Renal cortex interstitium (tissue), 15 donors: Measurements from ENCODE around the gene MC3R. TPM values are rescaled to one million over a fixed set of nuclear protein-coding genes. Genes with fewer than 3 reads are reported as not detected.
"Not testable (repeated sequence)": the region's sequence is repeated elsewhere in the genome, so short reads cannot be mapped to it uniquely, and the experiment has no call there.

Experiments
- DNase-seq, 11 donors: peaks; one replicate each; pipeline ENCODE4 v3.0.0-alpha.2; 2013; ENCODE audit warnings: low read depth in 9 of 11, low spot score in 4 of 11; ENCODE audit errors: extremely low read depth in 1 of 11
- long read RNA-seq, 16 experiments: transcript quantifications; one replicate each; lab custom pipeline, GENCODE V29; 2026
- polyA plus RNA-seq, 3 donors: library from polyadenylated mRNA; unstranded; fragments of 120-200 nt; gene quantifications; one replicate each; pipeline ENCODE4 v1.2.1, GENCODE V29; 2013; ENCODE audit not compliant: insufficient read length in 3 of 3

The MC3R gene
- polyA plus RNA-seq: not detected
- long read RNA-seq, donor 1: 0 reads
- long read RNA-seq, donor 2: 0 reads
- long read RNA-seq, donor 3: 0 reads
- long read RNA-seq, donor 4: 0 reads
- long read RNA-seq, donor 5: 0 reads
- long read RNA-seq, donor 6: 0 reads
- long read RNA-seq, donor 7: 0 reads
- long read RNA-seq, donor 8: 0 reads
- long read RNA-seq, donor 9: 0 reads
- long read RNA-seq, donor 10: 0 reads
- long read RNA-seq, donor 11: 0 reads
- long read RNA-seq, donor 12: 0 reads
- long read RNA-seq, donor 13: 0 reads
- long read RNA-seq, donor 14: 0 reads
- long read RNA-seq, donor 15: 0 reads
- long read RNA-seq, donor 16: 0 reads

- peak in 10 of 11 donors; percentile 13 to 38 (median 26) for DNase-seq
These were observed at the start of gene MC3R for GRCh38 chr20:56247954-56248782. TSS of gene MC3R (plus strand) at chr20:56248732. CDS start at chr20:56248844, 112 bp downstream.

- no peak for DNase-seq
These were observed 48.1 kb upstream of the MC3R start for GRCh38 chr20:56200456-56200855.

GRCh38 chr20:56202493-56203077 is 45.9 kb upstream of the MC3R start:
- DNase-seq: no peak

GRCh38 chr20:56204206-56204605 is 44.3 kb upstream of the MC3R start:
- no peak for DNase-seq

GRCh38 chr20:56205346-56205745 is 43.2 kb upstream of the MC3R start:
- DNase-seq: no peak

GRCh38 chr20:56207656-56208055 is 40.9 kb upstream of the MC3R start:
- no peak for DNase-seq

GRCh38 chr20:56208121-56208520 is 40.4 kb upstream of the MC3R start:
- DNase-seq: no peak

- no peak for DNase-seq
These were observed 37.5 kb upstream of the MC3R start for GRCh38 chr20:56211051-56211450.

- DNase-seq: no peak
These were observed 36.4 kb upstream of the MC3R start for GRCh38 chr20:56212091-56212490.

- DNase-seq: no peak
These were observed 35.2 kb upstream of the MC3R start for GRCh38 chr20:56213321-56213720.

- DNase-seq: no peak
These were observed 33.4 kb upstream of the MC3R start for GRCh38 chr20:56215115-56215514.

GRCh38 chr20:56217829-56218228 is 30.7 kb upstream of the MC3R start:
- no peak for DNase-seq

GRCh38 chr20:56221186-56221585 is 27.3 kb upstream of the MC3R start:
- not testable (repeated sequence) for DNase-seq

- no peak for DNase-seq
These were observed 26.3 kb upstream of the MC3R start for GRCh38 chr20:56222201-56222600.

- no peak for DNase-seq
These were observed 25.6 kb upstream of the MC3R start for GRCh38 chr20:56222945-56223344.

- no peak for DNase-seq
These were observed 25.2 kb upstream of the MC3R start for GRCh38 chr20:56223352-56223751.

- DNase-seq: no peak
These were observed 20.5 kb upstream of the MC3R start for GRCh38 chr20:56228021-56228420.

GRCh38 chr20:56229812-56230211 is 18.7 kb upstream of the MC3R start:
- DNase-seq: no peak

- no peak for DNase-seq
These were observed 14.4 kb upstream of the MC3R start for GRCh38 chr20:56234110-56234509.

- no peak for DNase-seq
These were observed 11.2 kb upstream of the MC3R start for GRCh38 chr20:56237335-56237734.
